Fibroblast of skin of abdomen (primary cell): Measurements from ENCODE around the gene UBTD1.

Experiments used
- DNase-seq: peaks from one replicate; pipeline ENCODE4 v3.0.0-alpha.2; 2013

Gene UBTD1

GRCh38 chr10:97483506-97483905 lies 15.2 kb upstream of the UBTD1 start:
- DNase-seq, result no peak

- no peak for DNase-seq
Measured at GRCh38 chr10:97483921-97484320, 14.8 kb upstream of the UBTD1 start.

- no peak for DNase-seq
Measured at GRCh38 chr10:97485647-97486281, 13.0 kb upstream of the UBTD1 start.

- no peak for DNase-seq
Measured at GRCh38 chr10:97490592-97490991, 8.1 kb upstream of the UBTD1 start.

GRCh38 chr10:97494151-97494550 lies 4.6 kb upstream of the UBTD1 start:
- DNase-seq, result no peak

- DNase-seq, result no peak
Measured at GRCh38 chr10:97494863-97495506, 3.7 kb upstream of the UBTD1 start.

GRCh38 chr10:97497572-97498075 lies 1.1 kb upstream of the UBTD1 start:
- DNase-seq, result peak; percentile 79

- peak; percentile 99 for DNase-seq
Measured at GRCh38 chr10:97498076-97498840, 466 bp upstream of the UBTD1 start, which contains the start of gene MMS19. Gene MMS19, minus strand, starts transcription at chr10:97498422. Its CDS starts 38 bp downstream, at chr10:97498384.

- peak; percentile 62 for DNase-seq
Measured at GRCh38 chr10:97499561-97500296, 1.0 kb downstream of the UBTD1 start.

GRCh38 chr10:97500297-97500575 lies 1.5 kb downstream of the UBTD1 start:
- DNase-seq, result no peak

- DNase-seq, result no peak
Measured at GRCh38 chr10:97502916-97503315, 4.2 kb downstream of the UBTD1 start.

- DNase-seq, result no peak
Measured at GRCh38 chr10:97503406-97503805, 4.7 kb downstream of the UBTD1 start.

GRCh38 chr10:97505152-97505551 lies 6.4 kb downstream of the UBTD1 start:
- DNase-seq, result no peak

GRCh38 chr10:97506199-97506991 lies 7.7 kb downstream of the UBTD1 start:
- no peak for DNase-seq

- peak; percentile 42 for DNase-seq
Measured at GRCh38 chr10:97508342-97508741, 9.6 kb downstream of the UBTD1 start.

GRCh38 chr10:97509120-97509680 lies 10.5 kb downstream of the UBTD1 start:
- no peak for DNase-seq

GRCh38 chr10:97510686-97511085 lies 12.0 kb downstream of the UBTD1 start:
- DNase-seq, result no peak

GRCh38 chr10:97511711-97512440 lies 13.2 kb downstream of the UBTD1 start:
- no peak for DNase-seq

GRCh38 chr10:97512993-97513392 lies 14.3 kb downstream of the UBTD1 start:
- no peak for DNase-seq

GRCh38 chr10:97514344-97514743 lies 15.6 kb downstream of the UBTD1 start:
- no peak for DNase-seq
